DMS 273 (cell line): Measurements from ENCODE around the gene MPPED2.
A peak's percentile ranks its signal among the peaks of the same experiment; 100 is the strongest.

Experiments used
- DNase-seq: peaks from one replicate; lab custom pipeline; 2025; ENCODE audit not compliant: unreplicated experiment; lab: John Stamatoyannopoulos, UW

Gene MPPED2

GRCh38 chr11:30423886-30424285 is 162.3 kb downstream of the MPPED2 start:
- no peak for DNase-seq

DNA sequence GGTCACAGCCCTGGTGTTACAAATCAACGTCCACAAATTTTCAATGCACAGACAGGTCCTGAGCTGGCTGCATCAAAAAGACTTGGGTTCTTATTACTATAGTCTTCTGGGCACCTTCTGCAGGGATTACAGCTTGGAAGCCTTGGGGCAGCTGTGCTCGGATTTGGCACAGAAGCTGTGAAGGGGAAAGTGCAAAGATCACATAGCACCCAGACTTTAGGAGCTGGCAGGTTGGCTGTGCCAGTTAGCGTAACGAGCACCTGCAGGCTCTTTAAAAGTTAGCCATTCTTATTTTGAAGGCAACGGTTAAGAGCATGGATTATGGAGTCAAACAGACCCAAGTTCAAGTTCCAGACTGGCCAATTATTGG is 162.9 kb downstream of the MPPED2 start:
- no peak for DNase-seq

DNA sequence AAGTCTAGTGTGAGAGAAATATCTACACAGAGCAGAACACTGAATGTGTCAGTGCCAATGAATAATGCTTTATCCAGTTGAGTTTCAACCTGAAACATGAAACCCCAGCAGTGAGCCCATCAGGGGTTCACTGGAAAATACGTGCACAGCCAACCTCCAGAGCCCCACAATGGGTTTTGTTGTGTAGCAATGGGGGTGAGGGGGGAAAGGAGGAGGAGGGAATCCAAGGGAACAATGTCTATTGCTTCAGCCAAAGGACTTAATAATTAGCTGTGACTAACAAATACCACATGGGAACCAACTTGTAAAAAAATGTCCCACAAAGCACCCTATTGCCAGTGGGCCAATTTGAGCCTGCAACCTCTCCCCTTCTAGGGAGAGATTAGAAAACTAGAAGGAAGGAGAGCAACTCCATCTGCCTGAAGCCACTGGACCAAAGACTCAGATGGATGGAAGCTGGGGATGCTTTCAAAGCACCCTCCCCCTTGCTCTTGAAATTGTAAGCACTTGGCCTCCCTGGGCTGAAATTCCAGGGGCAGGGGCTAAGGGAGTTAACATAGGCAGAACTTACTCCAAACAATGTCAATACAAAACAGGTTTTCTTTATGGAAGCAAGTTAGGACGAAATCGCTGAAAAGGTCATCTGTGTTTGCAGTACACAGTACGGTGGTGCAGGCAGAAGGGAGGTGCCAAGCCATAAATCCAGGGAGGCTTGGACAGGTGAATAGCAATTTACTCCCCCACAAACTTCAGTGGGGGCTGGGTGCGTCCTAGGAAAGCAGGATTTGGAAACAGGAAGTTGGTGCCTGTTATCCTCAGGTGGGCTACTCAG is 163.5 kb downstream of the MPPED2 start:
- no peak for DNase-seq

DNA sequence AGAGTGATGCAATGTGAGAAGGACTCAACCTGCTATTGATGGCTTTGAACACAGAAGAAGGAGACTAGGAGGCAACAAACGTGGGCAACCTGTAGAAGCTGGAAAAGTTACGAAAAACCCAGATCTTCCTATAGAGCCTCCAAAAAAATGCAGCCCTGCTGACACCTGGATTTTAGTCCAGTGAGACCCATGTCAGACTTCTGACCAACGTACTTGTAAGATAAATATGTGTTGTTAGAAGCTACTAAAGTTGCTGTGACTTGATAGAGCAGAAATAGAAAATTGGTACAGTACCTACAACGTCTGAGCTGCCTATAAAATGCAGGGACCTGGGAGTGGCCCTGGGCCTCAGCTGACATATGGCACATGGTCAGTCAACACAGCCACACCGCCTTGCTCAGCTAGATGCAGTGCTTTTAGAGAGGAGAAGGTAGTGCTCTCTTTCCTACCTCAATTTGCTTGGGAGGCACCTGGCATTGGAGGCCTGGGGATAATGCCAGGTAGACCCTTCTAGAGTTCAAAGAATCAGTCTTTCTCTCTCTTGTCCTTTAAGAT is 165.8 kb downstream of the MPPED2 start:
- no peak for DNase-seq

DNA sequence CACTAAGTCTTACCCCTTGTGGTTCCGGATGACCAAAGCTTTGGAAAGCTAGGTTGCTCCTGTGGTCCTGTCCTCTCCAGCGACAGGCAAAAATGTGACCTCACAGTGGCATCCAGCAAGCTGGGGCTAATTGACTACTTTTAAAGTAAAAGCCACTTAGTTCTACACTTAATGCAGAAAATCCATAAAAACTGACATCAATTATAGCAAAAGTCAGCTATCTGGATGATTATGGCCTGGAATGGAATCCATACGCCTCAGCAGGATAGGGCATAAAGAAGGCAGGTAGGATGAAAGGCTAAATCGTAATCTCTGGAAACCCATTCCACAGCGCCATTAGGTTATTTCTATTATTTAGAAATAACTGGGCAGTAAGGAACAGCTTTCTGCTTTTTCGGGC is 171.3 kb downstream of the MPPED2 start:
- DNase-seq, result no peak

GRCh38 chr11:30414244-30414643 is 171.9 kb downstream of the MPPED2 start:
- no peak for DNase-seq

- no peak for DNase-seq
These were observed 173.6 kb downstream of the MPPED2 start for GRCh38 chr11:30412509-30412908.

- DNase-seq, result no peak
These were observed 174.8 kb downstream of the MPPED2 start for GRCh38 chr11:30411383-30411782.

DNA sequence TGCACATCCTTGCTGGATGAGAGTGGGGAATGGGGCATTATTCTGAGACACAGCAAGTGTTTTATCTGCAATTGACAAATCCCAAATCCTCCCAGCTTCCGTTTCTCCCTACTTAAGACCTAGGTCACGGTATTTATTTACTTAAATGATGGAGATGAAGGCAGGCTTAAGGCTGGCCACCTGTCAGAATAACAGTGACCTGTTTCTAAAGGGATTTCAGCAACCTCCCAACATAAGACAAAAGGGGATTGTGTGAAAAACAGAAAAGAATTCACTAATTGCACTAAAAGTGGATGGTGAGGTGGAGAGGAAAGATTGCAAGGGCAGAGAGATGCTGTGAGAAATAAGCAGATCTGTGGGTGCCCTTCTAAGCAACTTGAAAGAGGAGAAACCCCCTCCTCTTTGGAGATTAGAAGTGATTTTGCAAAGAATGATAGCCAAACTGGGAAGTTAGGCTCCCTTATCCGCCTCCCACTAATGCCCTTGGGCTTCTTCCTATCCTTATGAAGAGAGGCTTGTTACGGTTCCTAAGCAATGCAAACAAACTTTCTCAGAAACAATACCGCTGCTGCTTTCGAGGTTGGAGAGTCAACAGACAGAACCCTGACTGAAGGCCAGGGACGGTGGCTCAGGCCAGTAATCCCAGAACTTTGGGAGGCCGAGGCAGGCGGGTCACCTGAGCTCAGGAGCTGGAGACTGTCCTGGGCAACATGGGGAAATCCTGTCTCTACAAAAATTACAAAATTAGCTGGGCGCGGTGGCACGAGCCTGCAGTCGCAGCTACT is 179.0 kb downstream of the MPPED2 start:
- no peak for DNase-seq

DNA sequence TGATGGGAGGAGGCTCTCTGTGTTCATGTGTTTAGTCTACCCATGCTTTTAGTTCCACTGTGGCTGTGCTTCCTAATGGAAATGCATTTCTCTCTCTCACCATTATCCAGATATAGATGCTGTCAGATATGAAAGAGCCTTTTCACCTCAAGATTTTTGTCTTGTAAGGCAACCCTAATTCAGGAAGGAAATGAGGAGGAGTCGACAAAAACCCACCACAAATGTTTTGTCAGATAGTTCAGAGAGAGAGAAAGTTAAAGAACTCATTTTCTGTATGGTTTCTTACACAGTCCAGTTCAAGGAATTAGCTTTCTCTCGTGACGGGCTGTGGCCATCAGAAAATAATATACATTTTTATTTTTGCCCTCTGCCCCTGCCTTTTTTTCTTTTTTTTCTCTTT is 180.8 kb downstream of the MPPED2 start:
- DNase-seq, result no peak

GRCh38 chr11:30404136-30404535 is 182.0 kb downstream of the MPPED2 start:
- DNase-seq, result no peak

DNA sequence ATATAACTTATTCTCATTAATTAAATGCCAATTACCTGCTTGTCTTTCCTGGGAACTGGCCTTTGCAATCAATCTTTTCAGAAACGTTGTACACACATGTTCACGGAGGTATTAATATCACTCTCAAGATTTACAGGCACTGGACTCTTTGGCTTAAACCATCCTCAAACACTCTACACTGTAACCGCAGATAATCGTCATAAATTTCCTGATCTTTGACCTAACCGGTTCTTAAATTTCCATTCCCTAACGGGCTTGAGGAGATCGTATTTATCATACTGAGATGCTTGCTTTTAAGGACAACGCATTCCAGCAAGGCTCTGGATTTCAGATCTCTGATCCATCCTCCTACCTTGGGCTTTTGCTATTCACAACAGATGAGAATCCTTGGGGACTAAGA is 190.4 kb downstream of the MPPED2 start:
- no peak for DNase-seq

DNA sequence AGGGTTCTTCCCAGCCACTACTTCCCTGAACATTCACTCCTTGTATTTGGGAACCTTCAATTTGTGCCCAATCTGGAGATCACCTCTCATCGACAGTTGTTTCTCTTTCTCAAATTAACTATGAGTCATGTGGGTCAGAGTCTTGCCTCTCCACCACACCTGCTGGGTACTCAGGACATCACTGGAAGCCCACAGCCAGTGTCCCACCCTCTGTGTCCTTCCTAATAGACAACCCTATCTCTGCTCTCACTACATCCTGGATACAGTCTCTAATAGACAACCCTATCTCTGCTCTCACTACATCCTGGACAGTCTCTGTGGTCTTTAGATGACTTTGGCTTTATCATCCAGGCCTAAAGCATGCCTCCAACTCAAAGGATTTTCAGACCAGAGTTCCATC is 193.1 kb downstream of the MPPED2 start:
- no peak for DNase-seq

GRCh38 chr11:30392221-30392784 is 193.8 kb downstream of the MPPED2 start:
- peak; percentile 1 for DNase-seq

GRCh38 chr11:30388957-30389356 is 197.2 kb downstream of the MPPED2 start:
- no peak for DNase-seq

DNA sequence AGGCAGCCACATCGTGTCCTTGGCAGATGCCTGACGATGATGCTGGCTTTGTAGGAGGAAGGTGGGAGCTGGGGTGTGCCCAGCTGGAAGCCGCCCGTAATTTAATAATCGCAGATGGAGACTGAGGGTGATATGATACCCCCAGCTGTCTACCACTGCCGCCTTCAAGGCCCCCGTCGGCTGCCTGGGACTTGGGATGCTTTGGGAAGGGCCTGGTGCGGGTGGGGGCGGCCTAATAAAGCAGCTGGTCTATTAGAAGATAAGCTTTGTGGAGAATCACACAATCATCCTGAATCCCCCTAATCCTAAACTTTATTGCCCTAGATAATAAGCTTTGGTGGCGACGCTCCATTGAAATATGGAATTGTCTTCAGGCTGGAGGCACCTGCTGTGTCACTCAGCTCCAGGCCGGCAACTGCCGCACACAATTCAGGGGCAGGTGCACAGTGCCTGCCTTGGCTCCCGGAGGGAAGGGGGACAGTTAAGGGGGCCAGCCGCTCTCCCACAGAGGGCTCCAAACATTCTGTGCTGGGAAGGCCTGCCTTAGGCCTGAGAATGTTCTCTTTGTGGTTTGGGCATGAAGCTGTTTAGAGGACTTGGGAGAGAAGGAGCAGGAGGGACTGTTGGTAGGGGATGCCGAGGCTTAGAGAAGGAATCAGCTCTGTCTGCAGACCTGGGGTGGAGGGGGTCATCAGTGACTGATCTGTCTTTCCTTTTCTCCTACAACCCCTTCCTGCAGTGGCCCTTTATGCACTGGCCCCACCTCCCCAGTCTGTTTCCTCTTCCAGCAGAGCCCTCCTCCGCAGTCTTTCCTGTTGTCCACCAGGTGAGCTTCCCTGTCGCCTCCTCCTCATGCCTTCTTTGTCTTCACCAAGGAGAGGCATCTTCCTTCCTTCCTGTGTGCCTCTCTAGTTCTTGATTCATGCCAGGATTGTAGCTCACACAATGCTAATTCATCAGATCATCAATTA is 198.0 kb downstream of the MPPED2 start:
- peak; percentile 4 for DNase-seq

DNA sequence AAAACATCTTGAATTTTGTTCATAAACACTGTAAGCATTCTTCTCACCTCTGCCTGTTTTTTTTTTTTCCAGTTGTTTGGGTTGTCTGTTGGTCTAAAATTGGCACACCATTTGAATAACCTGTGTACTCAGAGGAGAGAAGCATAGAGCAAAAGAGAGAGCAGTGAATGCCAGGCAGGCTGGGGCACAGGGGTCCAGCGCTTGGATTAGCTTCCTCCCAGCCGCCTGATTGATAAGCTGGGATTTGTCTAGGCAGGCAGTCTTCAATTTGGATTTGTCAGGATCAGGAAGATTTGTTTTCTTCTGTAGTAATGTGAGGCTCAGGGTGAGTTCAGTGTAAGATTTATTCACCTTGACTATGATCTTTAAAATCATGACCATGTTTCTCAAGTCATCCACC is 204.3 kb downstream of the MPPED2 start:
- DNase-seq, result no peak

DNA sequence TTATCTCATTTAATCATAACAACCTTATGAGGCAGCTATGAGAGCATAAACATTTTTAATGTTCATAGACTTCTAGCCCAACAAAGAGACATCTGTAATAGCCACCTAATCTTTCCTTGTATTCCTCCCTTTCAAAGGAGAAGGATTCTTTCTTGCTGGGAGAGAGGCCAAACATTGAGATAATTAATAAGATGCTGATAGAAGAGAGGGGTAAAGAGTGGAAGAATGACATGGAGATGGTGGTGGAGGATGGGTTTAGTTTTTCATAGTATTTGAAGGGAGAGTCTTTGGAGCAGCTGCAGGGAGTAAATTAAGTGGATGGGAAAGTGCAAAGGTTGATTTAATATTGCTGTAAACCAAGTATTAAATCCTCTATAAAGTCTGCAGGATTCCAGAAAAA is 205.3 kb downstream of the MPPED2 start:
- no peak for DNase-seq

- DNase-seq, result no peak
These were observed 208.8 kb downstream of the MPPED2 start for GRCh38 chr11:30377347-30377746.

GRCh38 chr11:30370164-30370563 is 216.0 kb downstream of the MPPED2 start:
- no peak for DNase-seq

GRCh38 chr11:30368394-30368793 is 217.8 kb downstream of the MPPED2 start:
- DNase-seq, result no peak
